Measurements from ENCODE around the gene ADAR. TPM values are rescaled to one million over a fixed set of nuclear protein-coding genes. Genes with fewer than 3 reads are reported as not detected.
A peak's percentile ranks its signal among the peaks of the same experiment; 100 is the strongest.

The ADAR gene
- total and polyA plus RNA-seq, 2 of the 8 experiments (the other 6 are each of a cell fraction or from before 2014, with no cell fraction given), result 125 to 242 TPM

DNA sequence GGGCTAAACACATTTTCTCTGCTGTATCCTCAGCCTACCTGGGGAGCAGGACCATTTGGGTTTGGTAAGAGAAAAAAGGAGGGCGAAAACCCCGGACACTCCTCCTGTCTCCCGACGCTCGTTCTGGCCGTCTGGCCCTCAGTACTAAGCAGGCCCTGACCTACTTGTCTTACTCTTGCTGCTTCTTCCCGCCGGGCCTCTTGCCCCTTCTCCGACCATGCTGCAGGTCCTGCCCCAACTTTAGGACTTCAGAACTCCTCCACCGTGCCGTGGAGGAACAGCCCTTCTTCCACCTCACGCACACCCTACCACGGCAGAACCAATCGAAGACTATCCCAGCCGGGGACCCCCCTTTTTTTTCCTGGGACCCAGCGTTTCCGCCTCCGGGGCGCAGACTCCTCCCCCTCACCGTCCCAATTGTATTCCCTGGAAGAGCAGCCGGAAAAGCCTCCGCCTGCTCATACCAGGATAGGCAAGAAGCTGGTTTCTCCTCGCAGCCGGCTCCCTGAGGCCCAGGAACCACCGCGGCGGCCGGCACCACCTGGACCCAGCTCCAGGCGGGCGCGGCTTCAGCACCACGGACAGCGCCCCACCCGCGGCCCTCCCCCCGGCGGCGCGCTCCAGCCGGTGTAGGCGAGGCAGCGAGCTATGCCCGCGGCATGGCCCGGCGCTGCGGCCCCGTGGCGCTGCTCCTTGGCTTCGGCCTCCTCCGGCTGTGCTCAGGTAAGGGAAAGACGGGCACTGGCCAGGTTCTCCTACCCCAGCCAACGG is 40.4 kb downstream of the ADAR start, which contains the start of gene CHRNB2 (continued):
- TF ChIP-seq CTBP2 (IDR thresholded peaks at IDR 0.05; ENCODE audit: borderline replicate concordance, insufficient read depth, insufficient read length, low read length) (no peak), JUND (IDR thresholded peaks at IDR 0.05; ENCODE audit: low read length) (no peak), CREB1 (IDR thresholded peaks at IDR 0.05) (0 out of 2 replicates have a peak, but pooled peaks have one; percentile 6), SIX5 (IDR thresholded peaks at IDR 0.05; ENCODE audit: low read depth, low read length) (no peak), TCF12 (IDR thresholded peaks at IDR 0.05; ENCODE audit: low read depth, low read length) (0 out of 2 replicates have a peak, but pooled peaks have one; percentile 47), HDAC6 (IDR thresholded peaks at IDR 0.05; ENCODE audit: low read depth, low read length) (no peak), ASH2L (IDR thresholded peaks at IDR 0.05; ENCODE audit: low read length) (no peak), RXRA (IDR thresholded peaks at IDR 0.05; ENCODE audit: insufficient read depth, low read depth, low read length) (no peak), MAX (IDR thresholded peaks at IDR 0.05) (peak; percentile 90), SRF (IDR thresholded peaks at IDR 0.05; ENCODE audit: low read depth, low read length) (no peak), NRF1 (IDR thresholded peaks at IDR 0.05; ENCODE audit: low read depth, low read length) (no peak), RAD21 (IDR thresholded peaks at IDR 0.05 in 1 of 2, conservative IDR thresholded peaks at IDR 0.05 in 1 of 2; ENCODE audit: low read depth in 2 of 2, low read length in 2 of 2) (no peak), SUZ12 (IDR thresholded peaks at IDR 0.05; ENCODE audit: low read length) (no peak), SP1 (IDR thresholded peaks at IDR 0.05; ENCODE audit: low read depth, low read length) (peak; percentile 22; the same call in 1 of the 2 replicates), TEAD4 (IDR thresholded peaks at IDR 0.05; ENCODE audit: low read depth, low read length) (no peak), KDM5A (IDR thresholded peaks at IDR 0.05; ENCODE audit: low read length) (no peak), ATF2 (IDR thresholded peaks at IDR 0.05; ENCODE audit: low read length) (no peak), TAF1 (IDR thresholded peaks at IDR 0.05; ENCODE audit: low read depth, low read length) (peak; percentile 51; the same call in 1 of the 2 replicates), CHD1 (IDR thresholded peaks at IDR 0.05; ENCODE audit: low read depth, low read length) (no peak), CTCF (IDR thresholded peaks at IDR 0.05; ENCODE audit: control extremely low read depth in 1 of 3, insufficient read depth in 1 of 3, low read depth in 1 of 3, low read length in 3 of 3) (peak in 1 of 3 experiments; percentile 6; a peak in 1 of 4 replicates)
